Endothelial cell of umbilical vein (primary cell): ENCODE results near the gene GLYATL1. TPM values are rescaled to one million over a fixed set of nuclear protein-coding genes. Genes with fewer than 3 reads are reported as not detected.

ENCODE experiments used
- BruUV-seq: library from RNA; stranded (reverse); fragments of 400-500 nt; replicated peaks from 2 replicates; lab custom pipeline; 2021; lab: Mats Ljungman, UMichigan
- CTCF ChIA-PET: fragments of 300-600, 350-600 bp; sonication (Branson Sonifier 250); formaldehyde crosslinking; loops from one replicate; lab custom pipeline; 2021; ENCODE audit warnings: antibody characterized with exemption, inconsistent platforms; lab: Charles Lee
- POLR2A ChIA-PET: fragments of 300-600, 350-600 bp; sonication (Branson Sonifier 250); formaldehyde crosslinking; loops from one replicate; lab custom pipeline; 2021; ENCODE audit warnings: antibody characterized with exemption, inconsistent platforms; lab: Charles Lee
- DNase-seq: peaks from one replicate; pipeline ENCODE4 v3.0.0-alpha.2; 2011; ENCODE audit warnings: low read depth, low spot score
- FAIRE-seq: peaks from 2 replicates; lab custom pipeline; 2011; peaks lifted over from hg19 to GRCh38; lab: Jason Lieb, UNC
- H2AFZ ChIP-seq: 2 replicates; pipeline ENCODE4 v1.6.0; 2012; ENCODE audit warnings: low read depth, low read length, control low read depth, inconsistent platforms
- H3K27ac ChIP-seq: 2 replicates; pipeline ENCODE4 v1.5.1; 2011; ENCODE audit warnings: low read depth, mild to moderate bottlenecking, control low read depth, low read length, moderate library complexity; ENCODE audit not compliant: insufficient read depth
- H3K27me3 ChIP-seq, 2 experiments: 2 replicates each; pipeline versions ENCODE4 v1.6.0 to v1.6.1; 2011; ENCODE audit warnings: low read length in 2 of 2, mixed read lengths in 1 of 2; ENCODE audit not compliant: control insufficient read depth in 2 of 2, insufficient read depth in 2 of 2
- H3K36me3 ChIP-seq, 2 experiments: 2 replicates in 1 of 2; 3 replicates in 1 of 2; pipeline ENCODE4 v1.5.1; 2011; ENCODE audit warnings: low read length in 2 of 2, mild to moderate bottlenecking in 1 of 2, moderate library complexity in 1 of 2; ENCODE audit not compliant: control insufficient read depth in 2 of 2, insufficient read depth in 2 of 2; ENCODE audit errors: extremely low read depth in 1 of 2
- H3K4me1 ChIP-seq: 3 replicates; pipeline ENCODE4 v1.5.1; 2011; ENCODE audit warnings: mild to moderate bottlenecking, low read length; ENCODE audit not compliant: control insufficient read depth, insufficient read depth; ENCODE audit errors: extremely low read depth
- H3K4me2 ChIP-seq: 2 replicates; pipeline ENCODE4 v1.6.1; 2011; ENCODE audit warnings: low read length, control low read depth, mixed read lengths; ENCODE audit not compliant: insufficient read depth
- H3K4me3 ChIP-seq, 3 experiments: fragments of 200-600 bp in 1 of 3; sonication (generic), shearing (Covaris generic) in 1 of 3; replicated peaks in 1 of 3; 2 replicates each; pipeline ENCODE4 v1.5.1; 2011 to 2016; ENCODE audit warnings: control low read depth in 3 of 3, low read length in 3 of 3, mild to moderate bottlenecking in 2 of 3, inconsistent platforms in 1 of 3, low read depth in 1 of 3, moderate library complexity in 1 of 3; ENCODE audit not compliant: insufficient read depth in 1 of 3
- H3K79me2 ChIP-seq: 2 replicates; pipeline ENCODE4 v1.6.0; 2012; ENCODE audit warnings: low read length, inconsistent platforms; ENCODE audit not compliant: control insufficient read depth, insufficient read depth
- H3K9ac ChIP-seq: replicated peaks from 2 replicates; pipeline ENCODE3; 2011; ENCODE audit warnings: low read length, control low read depth; ENCODE audit not compliant: insufficient read depth; ENCODE audit errors: extremely low read depth
- H3K9me1 ChIP-seq: replicated peaks from 3 replicates; pipeline ENCODE4 v1.6.0; 2011; ENCODE audit warnings: mild to moderate bottlenecking, low read length; ENCODE audit not compliant: control insufficient read depth, insufficient read depth; ENCODE audit errors: extremely low read depth
- H3K9me3 ChIP-seq: replicated peaks from 2 replicates; pipeline ENCODE4 v1.5.1; 2012; ENCODE audit warnings: low read length, inconsistent platforms; ENCODE audit not compliant: control insufficient read depth, insufficient read depth
- H4K20me1 ChIP-seq: replicated peaks from 2 replicates; pipeline ENCODE3; 2011; ENCODE audit warnings: mild to moderate bottlenecking, low read length; ENCODE audit not compliant: control insufficient read depth, insufficient read depth; ENCODE audit errors: extremely low read depth
- EZH2 ChIP-seq: IDR thresholded peaks from 2 replicates; pipeline ENCODE4 v1.6.1; 2012; ENCODE audit warnings: borderline replicate concordance, low read depth, mild to moderate bottlenecking, moderate library complexity, low read length, inconsistent platforms; ENCODE audit not compliant: severe bottlenecking
- FOS ChIP-seq: IDR thresholded peaks from 2 replicates; pipeline ENCODE4 v1.6.1; 2011; ENCODE audit warnings: mild to moderate bottlenecking, low read length, moderate library complexity, borderline replicate concordance; ENCODE audit not compliant: insufficient read depth
- GATA2 ChIP-seq: IDR thresholded peaks from 2 replicates; pipeline ENCODE4 v1.7.0; 2011; ENCODE audit warnings: low read depth, mild to moderate bottlenecking, moderate library complexity, mixed read lengths, low read length; ENCODE audit not compliant: insufficient read length, insufficient read depth
- JUN ChIP-seq: IDR thresholded peaks from 2 replicates; pipeline ENCODE4 v1.6.1; 2011; ENCODE audit warnings: borderline replicate concordance, low read depth; ENCODE audit not compliant: insufficient read length, insufficient read depth
- MYC ChIP-seq: IDR thresholded peaks from one replicate; pipeline ENCODE4 v1.6.1; 2011; ENCODE audit warnings: mild to moderate bottlenecking, low read depth, low read length
- POLR2A ChIP-seq: IDR thresholded peaks from 2 replicates; pipeline ENCODE4 v1.6.1; 2012; ENCODE audit warnings: low read depth, mild to moderate bottlenecking, control low read depth, low read length
- POLR2AphosphoS5 ChIP-seq: IDR thresholded peaks from 2 replicates; pipeline ENCODE4 v1.6.1; 2012; ENCODE audit warnings: low read depth, mild to moderate bottlenecking, control low read depth, low read length, moderate library complexity; ENCODE audit not compliant: insufficient read depth
- dilution Hi-C: fragments of 300-500 bp; cut with MboI; formaldehyde crosslinking; loops from one replicate; pipeline ENCODE4 v1.15.0; 2019; ENCODE audit warnings: low sequenced_read_pairs; ENCODE audit not compliant: extremely low pct_ligation_motif_present
- intact Hi-C: fragments of 100-400 bp; cut with micrococcal nuclease; formaldehyde crosslinking; loops from one replicate; pipeline ENCODE4 v1.10.0; 2022
- polyA plus RNA-seq, 4 experiments: library from polyadenylated mRNA; depleted of rRNA in 3 of 4; stranded (reverse) in 3 of 4; unstranded in 1 of 4; fragments of >200 nt; gene quantifications; 2 replicates each; pipeline versions ENCODE4 v1.2.1 to v1.2.3, GENCODE V29; 2011 to 2012; ENCODE audit warnings: missing spikeins in 1 of 4
- total RNA-seq: library from RNA; stranded (reverse); gene quantifications from 2 replicates; pipeline ENCODE4 v1.2.3, GENCODE V29; 2021
- TF ChIP-seq, protein P1 (sequence below): IDR thresholded peaks from 2 replicates; pipeline ENCODE4 v1.6.1; 2011; ENCODE audit not compliant: insufficient read depth, insufficient read length
- TF ChIP-seq, protein P2 (sequence below), 2 donors: IDR thresholded peaks; 1 replicate in 1 of 2; 2 replicates in 1 of 2; pipeline ENCODE4 v1.5.1; 2011; ENCODE audit warnings: low read length in 2 of 2, mild to moderate bottlenecking in 2 of 2, moderate library complexity in 2 of 2, control low read depth in 1 of 2, inconsistent platforms in 1 of 2, low read depth in 1 of 2; ENCODE audit not compliant: insufficient read depth in 1 of 2; ENCODE audit errors: extremely low read depth in 1 of 2

The GLYATL1 gene
- total and polyA plus RNA-seq, 2 donors (not counting 3 experiments of a cell fraction or from before 2014, with no cell fraction given): not detected

GRCh38 chr11:58928107-58928499 lies 11.2 kb upstream of the GLYATL1 start:
- TF ChIP-seq MYC (no peak), POLR2A (no peak), EZH2 (no peak), FOS (no peak), JUN (no peak), POLR2AphosphoS5 (no peak), GATA2 (no peak)
- TF ChIP-seq, protein P1, sequence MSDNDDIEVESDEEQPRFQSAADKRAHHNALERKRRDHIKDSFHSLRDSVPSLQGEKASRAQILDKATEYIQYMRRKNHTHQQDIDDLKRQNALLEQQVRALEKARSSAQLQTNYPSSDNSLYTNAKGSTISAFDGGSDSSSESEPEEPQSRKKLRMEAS: no peak
- TF ChIP-seq, protein P2, sequence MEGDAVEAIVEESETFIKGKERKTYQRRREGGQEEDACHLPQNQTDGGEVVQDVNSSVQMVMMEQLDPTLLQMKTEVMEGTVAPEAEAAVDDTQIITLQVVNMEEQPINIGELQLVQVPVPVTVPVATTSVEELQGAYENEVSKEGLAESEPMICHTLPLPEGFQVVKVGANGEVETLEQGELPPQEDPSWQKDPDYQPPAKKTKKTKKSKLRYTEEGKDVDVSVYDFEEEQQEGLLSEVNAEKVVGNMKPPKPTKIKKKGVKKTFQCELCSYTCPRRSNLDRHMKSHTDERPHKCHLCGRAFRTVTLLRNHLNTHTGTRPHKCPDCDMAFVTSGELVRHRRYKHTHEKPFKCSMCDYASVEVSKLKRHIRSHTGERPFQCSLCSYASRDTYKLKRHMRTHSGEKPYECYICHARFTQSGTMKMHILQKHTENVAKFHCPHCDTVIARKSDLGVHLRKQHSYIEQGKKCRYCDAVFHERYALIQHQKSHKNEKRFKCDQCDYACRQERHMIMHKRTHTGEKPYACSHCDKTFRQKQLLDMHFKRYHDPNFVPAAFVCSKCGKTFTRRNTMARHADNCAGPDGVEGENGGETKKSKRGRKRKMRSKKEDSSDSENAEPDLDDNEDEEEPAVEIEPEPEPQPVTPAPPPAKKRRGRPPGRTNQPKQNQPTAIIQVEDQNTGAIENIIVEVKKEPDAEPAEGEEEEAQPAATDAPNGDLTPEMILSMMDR (IDR thresholded peaks at IDR 0.05; ENCODE audit: extremely low read depth in 1 of 2, insufficient read depth in 1 of 2, low read depth in 1 of 2, low read length in 2 of 2): no peak
- DNase-seq (no peak), FAIRE-seq (no peak)
- no peak overlapping the region for H3K4me3 ChIP-seq
- no peaks in the 10 kb centered on the region for H3K9me1 ChIP-seq
- no peaks in the 10 kb centered on the region for H4K20me1 ChIP-seq
- no peaks in the 10 kb centered on the region for H3K4me1 ChIP-seq
- dilution Hi-C loops (no loop called here), intact Hi-C loops (no loop called here)
- no peak overlapping the region for H2AFZ ChIP-seq
- H3K36me3 ChIP-seq: no peaks in the 10 kb centered on the region
- no peaks in the 10 kb centered on the region for H3K79me2 ChIP-seq
- CTCF ChIA-PET: no interaction called here
- H3K4me2 ChIP-seq: no peak overlapping the region
- POLR2A ChIA-PET: no interaction called here
- H3K9me3 ChIP-seq: no peaks in the 10 kb centered on the region
- H3K27me3 ChIP-seq: peaks cover 1 to 3% of the 10 kb centered on the region in 2 experiments
- H3K9ac ChIP-seq: no peak overlapping the region
- BruUV-seq: no TSS peak
- H3K27ac ChIP-seq: no peak overlapping the region
